H7 (cell line): ENCODE data around the gene FAM20C. TPM values are rescaled to one million over a fixed set of nuclear protein-coding genes. Genes with fewer than 3 reads are reported as not detected.
A peak's percentile ranks its signal among the peaks of the same experiment; 100 is the strongest.

Experiments used
- DNase-seq: peaks from one replicate; pipeline ENCODE4 v3.0.0; 2012
- H3K27me3 ChIP-seq: 2 replicates; pipeline ENCODE4 v1.6.0; 2011; ENCODE audit warnings: mild to moderate bottlenecking, low read length; ENCODE audit not compliant: control insufficient read depth, insufficient read depth
- H3K36me3 ChIP-seq: replicated peaks from 2 replicates; pipeline ENCODE4 v1.5.1; 2011; ENCODE audit warnings: low read length; ENCODE audit not compliant: control insufficient read depth, insufficient read depth
- H3K4me3 ChIP-seq: 2 replicates; pipeline ENCODE4 v1.5.1; 2011; ENCODE audit warnings: low read depth, mild to moderate bottlenecking, control low read depth, low read length, moderate library complexity; ENCODE audit not compliant: insufficient read depth
- total RNA-seq: library from RNA; depleted of rRNA; stranded (reverse); fragments of >200 nt; shearing (Covaris generic); gene quantifications from 2 replicates; pipeline ENCODE4 v1.2.3, GENCODE V29; 2014

The FAM20C gene
- total RNA-seq, 1 experiment from 2014 or later: 63.2 TPM

GRCh38 chr7:154096-154799, 38.1 kb upstream of the FAM20C start:
- Histone ChIP-seq H3K36me3 (no peaks in the 10 kb centered on the region), H3K4me3 (no peak overlapping the region), H3K27me3 (no peaks in the 10 kb centered on the region)
- DNase-seq: no peak

DNA sequence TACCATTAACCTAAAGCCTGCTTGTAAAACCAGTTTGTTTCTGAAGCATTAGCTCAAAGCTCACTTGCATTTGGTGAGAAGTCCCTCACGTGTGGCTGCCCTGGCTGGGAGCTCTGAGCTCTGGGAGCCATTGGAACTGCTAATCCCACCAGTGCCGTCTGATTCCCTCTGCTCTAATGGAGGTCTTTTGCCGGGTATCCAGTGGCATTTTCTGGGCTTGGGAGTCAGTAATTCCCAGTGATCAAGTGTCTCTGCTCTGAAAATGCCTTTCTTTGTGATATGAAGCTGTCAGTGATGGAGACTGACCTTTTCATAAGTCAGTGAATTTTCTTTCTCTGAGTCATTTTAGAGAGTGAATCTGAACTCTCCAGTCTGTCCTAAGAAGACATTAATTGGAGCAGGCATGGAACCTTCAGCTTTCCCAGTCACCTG, 36.9 kb upstream of the FAM20C start:
- Histone ChIP-seq H3K4me3 (no peak overlapping the region), H3K27me3 (no peaks in the 10 kb centered on the region), H3K36me3 (no peaks in the 10 kb centered on the region)
- DNase-seq: no peak

DNA sequence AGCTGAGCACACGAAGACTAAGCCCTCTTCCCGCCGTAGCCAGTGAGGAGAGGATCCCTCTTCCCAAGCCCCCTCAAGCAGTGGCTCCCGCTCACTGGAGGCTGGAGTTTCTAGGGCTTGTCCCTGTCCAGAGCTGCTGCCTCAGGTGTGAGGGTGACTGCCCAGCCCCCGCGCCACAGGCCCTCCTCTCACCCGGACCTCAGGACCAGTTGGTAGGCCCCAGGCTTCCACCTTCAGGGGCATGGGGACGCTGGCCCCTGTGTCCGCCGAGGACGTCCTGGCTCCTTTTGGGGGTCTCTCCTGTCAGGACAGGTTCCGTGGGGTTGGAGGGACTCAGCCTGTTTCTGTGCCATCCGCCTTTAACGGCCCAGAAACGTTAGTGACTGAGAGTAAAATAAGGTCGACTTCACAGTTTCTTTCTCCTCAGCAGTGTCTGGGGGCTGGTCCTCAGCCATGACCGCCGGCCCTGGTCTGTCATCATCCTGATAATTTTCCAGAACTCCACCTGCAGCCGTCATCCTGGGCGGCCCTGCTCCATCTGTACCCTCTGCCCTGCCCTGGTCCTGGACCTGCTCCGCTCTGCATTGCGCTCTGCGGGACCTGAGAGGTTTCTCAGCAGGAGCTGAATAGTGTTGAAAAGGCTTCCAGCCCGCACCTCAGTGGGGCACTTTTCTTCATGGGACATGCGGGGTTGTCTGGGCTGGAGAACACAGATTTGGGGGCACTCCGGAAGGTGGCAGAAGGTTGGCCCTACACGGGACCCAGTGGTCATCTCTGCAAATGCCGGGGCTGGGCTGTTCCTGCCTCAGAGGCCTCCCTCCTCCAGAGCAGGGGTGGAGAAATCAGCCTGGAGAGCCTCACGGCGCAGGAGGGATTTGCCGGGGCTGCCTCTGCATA, 36.0 kb upstream of the FAM20C start:
- Histone ChIP-seq H3K27me3 (no peaks in the 10 kb centered on the region), H3K4me3 (no peak overlapping the region), H3K36me3 (no peaks in the 10 kb centered on the region)
- DNase-seq: peak; percentile 61

GRCh38 chr7:157008-157310, 35.4 kb upstream of the FAM20C start:
- Histone ChIP-seq H3K27me3 (no peaks in the 10 kb centered on the region), H3K36me3 (no peaks in the 10 kb centered on the region)

GRCh38 chr7:157771-158625, 34.4 kb upstream of the FAM20C start:
- Histone ChIP-seq H3K4me3 (no peak overlapping the region), H3K27me3 (no peaks in the 10 kb centered on the region), H3K36me3 (no peaks in the 10 kb centered on the region)
- DNase-seq: no peak

More at GRCh38 chr7:157008-157310, 35.4 kb upstream of the FAM20C start:
- no peak for DNase-seq
- no peak overlapping the region for H3K4me3 ChIP-seq

DNA sequence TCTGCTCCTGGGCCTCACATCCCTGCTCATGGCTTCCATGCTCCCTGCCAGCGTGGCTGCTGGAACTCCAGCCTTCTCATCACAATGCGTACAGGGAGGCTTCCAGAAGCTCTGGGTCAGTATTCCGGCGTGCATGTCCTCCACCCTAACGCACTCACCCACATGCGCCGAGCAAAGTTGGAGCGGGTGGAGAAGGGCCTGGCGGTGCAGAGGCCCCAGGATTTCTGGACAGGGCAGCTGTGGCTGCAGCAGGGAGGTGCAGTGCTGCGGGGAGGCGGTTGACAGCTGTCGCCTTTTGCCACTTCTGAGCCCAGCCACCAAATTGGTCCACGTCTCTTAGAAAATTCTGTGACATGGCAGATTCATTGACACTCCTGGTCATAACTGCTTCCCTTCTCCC, 33.6 kb upstream of the FAM20C start:
- no peaks in the 10 kb centered on the region; the same call in 1 of the 2 replicates for H3K27me3 ChIP-seq
- H3K4me3 ChIP-seq: no peak overlapping the region
- DNase-seq: no peak
- H3K36me3 ChIP-seq: no peaks in the 10 kb centered on the region

DNA sequence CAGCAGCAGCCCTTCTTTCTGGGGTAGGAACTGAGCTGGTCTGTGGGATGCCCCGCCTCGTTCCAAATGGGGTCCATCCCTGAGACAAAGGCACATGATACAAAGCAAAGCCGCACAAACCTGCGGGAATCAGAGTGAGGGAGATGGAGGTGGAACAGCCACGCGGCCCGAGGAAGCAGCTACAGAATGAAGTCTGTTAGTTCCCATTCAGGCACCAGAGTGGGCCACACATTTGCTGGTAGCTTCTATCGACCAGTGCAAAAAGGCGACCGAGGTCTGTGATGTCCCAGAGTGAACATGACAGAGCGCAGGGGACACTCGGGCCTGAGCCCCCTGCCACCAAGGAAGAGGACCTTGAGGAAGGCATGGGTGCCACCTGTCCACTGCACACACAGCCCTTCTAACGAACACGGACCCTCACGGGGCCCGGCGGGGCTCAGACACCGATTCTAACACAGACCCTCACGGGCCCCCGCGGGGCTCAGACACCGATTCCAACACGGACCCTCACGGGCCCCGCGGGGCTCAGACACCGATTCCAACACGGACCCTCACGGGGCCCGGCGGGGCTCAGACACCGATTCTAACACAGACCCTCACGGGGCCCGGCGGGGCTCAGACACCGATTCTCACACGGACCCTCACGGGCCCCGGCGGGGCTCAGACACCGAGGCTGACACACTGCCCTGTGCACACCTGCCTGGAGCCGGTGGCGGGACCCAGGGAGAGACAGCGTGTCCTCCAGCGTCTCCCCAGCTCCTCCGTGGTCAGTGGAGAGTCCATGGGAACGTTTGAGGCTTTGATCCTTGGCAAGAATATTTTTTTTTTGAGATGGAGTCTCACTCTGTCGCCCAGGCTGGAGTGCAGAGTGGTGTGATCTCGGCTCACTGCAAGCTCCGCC, 32.8 kb upstream of the FAM20C start:
- H3K36me3 ChIP-seq: no peaks in the 10 kb centered on the region
- no peak overlapping the region for H3K4me3 ChIP-seq
- H3K27me3 ChIP-seq: no peaks in the 10 kb centered on the region; the same call in 1 of the 2 replicates
- DNase-seq: no peak

- Histone ChIP-seq H3K27me3 (no peaks in the 10 kb centered on the region; the same call in 1 of the 2 replicates), H3K36me3 (no peaks in the 10 kb centered on the region), H3K4me3 (no peak overlapping the region)
- DNase-seq: peak; percentile 71
These were observed 31.2 kb upstream of the FAM20C start for GRCh38 chr7:160958-161725.

GRCh38 chr7:162632-163297, 29.6 kb upstream of the FAM20C start:
- no peak overlapping the region for H3K4me3 ChIP-seq
- DNase-seq: no peak

DNA sequence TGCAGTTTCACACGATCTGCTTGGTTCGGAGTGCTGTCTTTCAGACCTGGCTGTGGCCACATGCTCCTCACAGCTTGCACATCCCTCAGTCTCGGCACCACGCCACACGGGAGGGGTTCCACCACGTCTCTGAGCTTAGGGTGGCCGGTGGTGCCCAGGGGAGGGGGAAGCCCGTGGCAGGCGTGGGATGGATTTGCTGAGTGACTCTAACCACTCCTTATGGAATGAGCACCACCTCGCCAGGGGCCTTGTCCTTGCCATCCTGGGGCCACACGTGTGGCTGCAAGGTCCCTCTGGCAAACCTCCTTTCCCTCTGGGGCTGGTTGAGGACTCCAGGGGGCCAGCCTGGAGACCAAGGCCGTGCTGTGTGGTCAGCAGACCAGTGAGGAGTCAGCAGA, 29.1 kb upstream of the FAM20C start:
- H3K36me3 ChIP-seq: no peaks in the 10 kb centered on the region
- no peak overlapping the region for H3K4me3 ChIP-seq
- no peaks in the 10 kb centered on the region; the same call in 1 of the 2 replicates for H3K27me3 ChIP-seq
- DNase-seq: no peak

More at GRCh38 chr7:162632-163297, 29.6 kb upstream of the FAM20C start:
- Histone ChIP-seq H3K27me3 (no peaks in the 10 kb centered on the region; the same call in 1 of the 2 replicates), H3K36me3 (no peaks in the 10 kb centered on the region)

GRCh38 chr7:163971-164881, 28.1 kb upstream of the FAM20C start:
- no peak for DNase-seq
- no peaks in the 10 kb centered on the region for H3K36me3 ChIP-seq
- no peaks in the 10 kb centered on the region; the same call in 1 of the 2 replicates for H3K27me3 ChIP-seq
- H3K4me3 ChIP-seq: no peak overlapping the region
